Right ventricle myocardium inferior (tissue), 1 donor: ENCODE measurements around the gene CHST11. TPM values are rescaled to one million over a fixed set of nuclear protein-coding genes. Genes with fewer than 3 reads are reported as not detected.

Source experiments
- ATAC-seq: fragments of 200-7000 bp; cut with Tn5 transposase; one replicate; pipeline ENCODE4 v1.9.1; 2020; ENCODE audit warnings: mild to moderate bottlenecking, moderate library complexity
- DNase-seq: peaks from one replicate; pipeline ENCODE4 v3.0.0; 2021; ENCODE audit errors: missing footprints
- intact Hi-C: fragments of 100-400 bp; cut with DNase I; formaldehyde crosslinking; loops from one replicate; pipeline ENCODE4 v1.11.0; 2022
- total RNA-seq: library from RNA; stranded (reverse); fragmentation: NEBNext Ultra II Directional; extraction: Animal tissue kit (Norgen Biotek cat#: 25700); gene quantifications from one replicate; pipeline ENCODE4 v1.2.1, GENCODE V29; 2021
- donor health status: DM: no; HTN: yes; CAD: no; lungs with severe emphysema.

The CHST11 gene
- total RNA-seq, 1 donor from 2014 or later: 3.7 TPM

- DNase-seq: no peak
- no peak for ATAC-seq
- intact Hi-C loops: no loop called here
These were observed 31.1 kb upstream of the CHST11 start for GRCh38 chr12:104425614-104426013.

GRCh38 chr12:104426926-104427546 is 29.7 kb upstream of the CHST11 start:
- DNase-seq: no peak
- ATAC-seq: no peak
- intact Hi-C loops: no loop called here

- DNase-seq: no peak
- no peak for ATAC-seq
- intact Hi-C loops: no loop called here
These were observed 29.2 kb upstream of the CHST11 start for GRCh38 chr12:104427547-104427938.

- intact Hi-C loops: no loop called here
These were observed 23.7 kb upstream of the CHST11 start for GRCh38 chr12:104433061-104433460.

GRCh38 chr12:104434129-104434528 is 22.6 kb upstream of the CHST11 start:
- DNase-seq: no peak
- no peak for ATAC-seq
- intact Hi-C loops: no loop called here

More at GRCh38 chr12:104433061-104433460, 23.7 kb upstream of the CHST11 start:
- ATAC-seq: no peak
- no peak for DNase-seq

- ATAC-seq: no peak
These were observed 21.6 kb upstream of the CHST11 start for GRCh38 chr12:104435175-104435574.

GRCh38 chr12:104435765-104436164 is 21.0 kb upstream of the CHST11 start:
- DNase-seq (no peak), ATAC-seq (no peak)
- intact Hi-C loops: no loop called here

More at GRCh38 chr12:104435175-104435574, 21.6 kb upstream of the CHST11 start:
- intact Hi-C loops: no loop called here
- DNase-seq: no peak

- intact Hi-C loops: no loop called here
- ATAC-seq: no peak
These were observed 20.0 kb upstream of the CHST11 start for GRCh38 chr12:104436790-104437189.

GRCh38 chr12:104438134-104438533 is 18.6 kb upstream of the CHST11 start:
- DNase-seq: no peak
- intact Hi-C loops: no loop called here
- ATAC-seq: no peak

More at GRCh38 chr12:104436790-104437189, 20.0 kb upstream of the CHST11 start:
- no peak for DNase-seq

- DNase-seq: no peak
- ATAC-seq: no peak
- intact Hi-C loops: no loop called here
These were observed 17.6 kb upstream of the CHST11 start for GRCh38 chr12:104439137-104439536.

- DNase-seq (no peak), ATAC-seq (no peak)
- intact Hi-C loops: no loop called here
These were observed 13.7 kb upstream of the CHST11 start for GRCh38 chr12:104443008-104443407.

- intact Hi-C loops: no loop called here
- ATAC-seq: no peak
These were observed 9.9 kb upstream of the CHST11 start for GRCh38 chr12:104446646-104447421.

GRCh38 chr12:104448031-104448430 is 8.7 kb upstream of the CHST11 start:
- no peak for ATAC-seq
- no peak for DNase-seq
- intact Hi-C loops: no loop called here

More at GRCh38 chr12:104446646-104447421, 9.9 kb upstream of the CHST11 start:
- no peak for DNase-seq

GRCh38 chr12:104448451-104448850 is 8.3 kb upstream of the CHST11 start:
- DNase-seq: no peak
- no peak for ATAC-seq
- intact Hi-C loops: no loop called here

- intact Hi-C loops: loop anchor here (10.0 kb wide), 2 partner anchors 154 to 184 kb away; no protein-coding TSS in a partner anchor
- DNase-seq (no peak), ATAC-seq (no peak)
These were observed 6.0 kb upstream of the CHST11 start for GRCh38 chr12:104450700-104451099.

GRCh38 chr12:104452087-104452486 is 4.7 kb upstream of the CHST11 start:
- intact Hi-C loops: loop anchor here (10.0 kb wide), 2 partner anchors 153 to 183 kb away; no protein-coding TSS in a partner anchor
- DNase-seq: no peak
- ATAC-seq: no peak

- no peak for ATAC-seq
- intact Hi-C loops: loop anchor here (10.0 kb wide), 2 partner anchors 152 to 182 kb away; no protein-coding TSS in a partner anchor
- no peak for DNase-seq
These were observed 3.6 kb upstream of the CHST11 start for GRCh38 chr12:104453133-104453532.

- ATAC-seq (no peak), DNase-seq (no peak)
- intact Hi-C loops: loop anchor here (5.0 to 10.0 kb wide), 4 partner anchors 52 to 212 kb away; no protein-coding TSS in a partner anchor
These were observed 1.8 kb upstream of the CHST11 start for GRCh38 chr12:104454997-104455396.

GRCh38 chr12:104455578-104456416 is 951 bp upstream of the CHST11 start:
- intact Hi-C loops: loop anchor here (2.0 to 10.0 kb wide), 5 partner anchors 52 to 212 kb away; no protein-coding TSS in a partner anchor
- ATAC-seq (no peak), DNase-seq (no peak)
